MM.1S (cell line): ENCODE results near the gene CPAMD8.

Source experiments
- DNase-seq: peaks from one replicate; pipeline ENCODE4 v3.0.0-alpha.2; 2015
- H2AFZ ChIP-seq: fragments of 300-600 bp; sonication (generic); 2 replicates; pipeline ENCODE4 v1.6.0; 2016; ENCODE audit warnings: antibody characterized with exemption, low read length
- H3F3A ChIP-seq: fragments of 300-600 bp; sonication (generic); 2 replicates; pipeline ENCODE4 v1.6.1; 2016; ENCODE audit warnings: mild to moderate bottlenecking, antibody characterized with exemption, low read length, moderate library complexity, mixed read lengths; ENCODE audit not compliant: insufficient read depth
- H3K27ac ChIP-seq: fragments of 300-600 bp; sonication (generic); 2 replicates; pipeline ENCODE4 v1.5.1; 2016; ENCODE audit warnings: mild to moderate bottlenecking, low read length
- H3K27me3 ChIP-seq: fragments of 300-600 bp; sonication (generic); replicated peaks from 2 replicates; pipeline ENCODE4 v1.6.0; 2016; ENCODE audit warnings: low read length; ENCODE audit not compliant: insufficient read depth
- H3K36me3 ChIP-seq: fragments of 300-600 bp; sonication (generic); replicated peaks from 2 replicates; pipeline ENCODE4 v1.6.1; 2016; ENCODE audit warnings: mild to moderate bottlenecking, low read length, mixed read lengths; ENCODE audit not compliant: insufficient read depth
- H3K4me1 ChIP-seq: fragments of 300-600 bp; sonication (generic); 2 replicates; pipeline ENCODE4 v1.6.1; 2016; ENCODE audit warnings: low read length, mixed read lengths
- H3K4me2 ChIP-seq: fragments of 300-600 bp; sonication (generic); 2 replicates; pipeline ENCODE4 v1.6.0; 2016; ENCODE audit warnings: low read depth, low read length
- H3K4me3 ChIP-seq: fragments of 300-600 bp; sonication (generic); 2 replicates; pipeline ENCODE4 v1.5.1; 2016; ENCODE audit warnings: low read length, mixed read lengths
- H3K79me2 ChIP-seq: fragments of 300-600 bp; sonication (generic); 2 replicates; pipeline ENCODE4 v1.6.1; 2016; ENCODE audit warnings: mixed run types, low read length, mixed read lengths
- H3K9ac ChIP-seq: fragments of 300-600 bp; sonication (generic); 2 replicates; pipeline ENCODE4 v1.6.1; 2016; ENCODE audit warnings: low read length, mixed read lengths
- H3K9me2 ChIP-seq: fragments of 300-600 bp; sonication (generic); replicated peaks from 2 replicates; pipeline ENCODE4 v1.6.1; 2016; ENCODE audit warnings: mild to moderate bottlenecking, low read length, mixed read lengths; ENCODE audit not compliant: insufficient read depth
- H3K9me3 ChIP-seq: fragments of 300-600 bp; sonication (generic); replicated peaks from 2 replicates; pipeline ENCODE4 v1.6.1; 2016; ENCODE audit warnings: mild to moderate bottlenecking, low read length, mixed read lengths; ENCODE audit not compliant: insufficient read depth
- H4K20me1 ChIP-seq: fragments of 300-600 bp; sonication (generic); 2 replicates; pipeline ENCODE4 v1.6.1; 2016; ENCODE audit warnings: mild to moderate bottlenecking, low read length, moderate library complexity, mixed read lengths; ENCODE audit not compliant: insufficient read depth
- EZH2 ChIP-seq: fragments of 300-600 bp; sonication (generic); optimal IDR thresholded peaks from 2 replicates; pipeline ENCODE3; 2017; ENCODE audit warnings: low read depth, mild to moderate bottlenecking, antibody characterized with exemption, low read length, mixed read lengths
- EZH2phosphoT487 ChIP-seq: fragments of 300-600 bp; sonication (generic); IDR thresholded peaks from 2 replicates; pipeline ENCODE4 v1.6.1; 2018; ENCODE audit warnings: antibody characterized with exemption, low read length
- TF ChIP-seq, protein P1 (sequence below): fragments of 300-600 bp; sonication (generic); IDR thresholded peaks from 2 replicates; pipeline ENCODE4 v1.5.1; 2016; ENCODE audit warnings: antibody characterized with exemption, low read length, mixed read lengths

The CPAMD8 gene

DNA sequence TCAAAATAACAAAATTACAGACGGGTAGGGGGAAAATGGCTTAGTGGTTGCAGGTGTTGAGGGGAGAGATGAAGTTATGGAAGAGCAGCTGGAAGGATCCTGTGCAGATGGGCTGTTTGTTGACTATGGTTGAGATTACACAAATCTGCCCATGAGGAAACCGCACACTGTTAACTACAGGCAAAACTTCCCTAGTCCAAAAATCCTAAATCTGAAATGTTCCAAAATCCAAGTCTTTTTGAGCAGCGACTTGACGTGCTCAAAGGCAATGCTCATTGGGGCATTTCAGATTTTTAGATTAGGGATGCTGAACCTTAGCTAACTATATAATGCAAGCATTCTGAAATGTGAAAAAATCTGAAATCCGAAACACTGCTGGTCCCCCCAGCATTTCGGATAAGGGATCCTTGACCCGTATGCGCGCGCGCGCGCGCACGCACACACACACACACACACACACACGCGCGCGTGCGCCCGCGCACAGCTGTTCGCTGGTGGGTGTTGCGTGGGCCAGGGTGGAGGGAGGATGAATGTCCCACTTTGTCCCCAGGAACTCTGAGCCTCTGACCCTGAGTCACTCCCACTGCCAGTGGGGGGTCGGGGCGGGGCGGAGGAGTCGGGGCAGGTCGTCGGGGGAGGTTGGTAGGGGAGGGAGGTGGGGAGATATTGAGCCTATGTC lies 131.0 kb downstream of the CPAMD8 start:
- no peak for DNase-seq
- no peak overlapping the region for H3K4me3 ChIP-seq

DNA sequence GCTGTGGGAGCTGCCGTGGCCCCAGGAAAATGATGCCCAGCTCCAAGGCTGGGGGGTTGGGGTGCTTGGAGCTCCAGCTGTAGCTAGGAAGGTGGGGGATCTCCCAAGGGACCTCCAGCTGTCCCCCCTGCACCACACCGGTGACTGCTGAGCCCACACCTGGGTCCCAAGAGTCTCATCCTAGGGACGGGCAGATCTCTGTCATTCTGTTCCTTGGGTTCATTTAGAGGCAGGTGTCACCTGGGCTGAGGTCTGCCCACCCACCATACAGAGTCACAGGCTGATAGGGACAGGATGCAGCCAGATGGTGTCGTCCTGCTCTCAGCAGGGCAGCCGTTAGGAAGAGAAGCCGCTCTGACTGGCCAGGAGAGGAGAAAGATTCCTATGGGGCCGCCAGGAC lies 132.5 kb downstream of the CPAMD8 start:
- Histone ChIP-seq H3K4me2 (no peak overlapping the region), H4K20me1 (no peaks in the 10 kb centered on the region), H2AFZ (no peak overlapping the region), H3K4me1 (peaks cover 14% of the 10 kb centered on the region), H3K9ac (no peak overlapping the region), H3K9me2 (no peaks in the 10 kb centered on the region), H3K27me3 (peaks cover 7% of the 10 kb centered on the region), H3F3A (no peaks in the 10 kb centered on the region), H3K4me3 (no peak overlapping the region), H3K79me2 (no peaks in the 10 kb centered on the region), H3K9me3 (no peaks in the 10 kb centered on the region), H3K27ac (no peak overlapping the region), H3K36me3 (no peaks in the 10 kb centered on the region)
- TF ChIP-seq, protein P1, sequence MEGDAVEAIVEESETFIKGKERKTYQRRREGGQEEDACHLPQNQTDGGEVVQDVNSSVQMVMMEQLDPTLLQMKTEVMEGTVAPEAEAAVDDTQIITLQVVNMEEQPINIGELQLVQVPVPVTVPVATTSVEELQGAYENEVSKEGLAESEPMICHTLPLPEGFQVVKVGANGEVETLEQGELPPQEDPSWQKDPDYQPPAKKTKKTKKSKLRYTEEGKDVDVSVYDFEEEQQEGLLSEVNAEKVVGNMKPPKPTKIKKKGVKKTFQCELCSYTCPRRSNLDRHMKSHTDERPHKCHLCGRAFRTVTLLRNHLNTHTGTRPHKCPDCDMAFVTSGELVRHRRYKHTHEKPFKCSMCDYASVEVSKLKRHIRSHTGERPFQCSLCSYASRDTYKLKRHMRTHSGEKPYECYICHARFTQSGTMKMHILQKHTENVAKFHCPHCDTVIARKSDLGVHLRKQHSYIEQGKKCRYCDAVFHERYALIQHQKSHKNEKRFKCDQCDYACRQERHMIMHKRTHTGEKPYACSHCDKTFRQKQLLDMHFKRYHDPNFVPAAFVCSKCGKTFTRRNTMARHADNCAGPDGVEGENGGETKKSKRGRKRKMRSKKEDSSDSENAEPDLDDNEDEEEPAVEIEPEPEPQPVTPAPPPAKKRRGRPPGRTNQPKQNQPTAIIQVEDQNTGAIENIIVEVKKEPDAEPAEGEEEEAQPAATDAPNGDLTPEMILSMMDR, result no peak
- TF ChIP-seq EZH2, result no peak
- TF ChIP-seq EZH2phosphoT487, result no peak
- DNase-seq, result no peak

More for the DNA sequence above, 131.0 kb downstream of the CPAMD8 start:
- Histone ChIP-seq H3F3A (no peaks in the 10 kb centered on the region), H3K4me2 (no peak overlapping the region), H3K27me3 (peaks cover 7% of the 10 kb centered on the region), H3K36me3 (no peaks in the 10 kb centered on the region), H3K4me1 (peaks cover 7% of the 10 kb centered on the region; the same call in 1 of the 2 replicates), H2AFZ (no peak overlapping the region), H3K79me2 (no peaks in the 10 kb centered on the region), H3K27ac (no peak overlapping the region), H3K9me2 (no peaks in the 10 kb centered on the region), H3K9ac (no peak overlapping the region), H3K9me3 (no peaks in the 10 kb centered on the region), H4K20me1 (no peaks in the 10 kb centered on the region)
- TF ChIP-seq EZH2phosphoT487 (no peak), EZH2 (no peak)
- TF ChIP-seq, protein P1, result no peak

DNA sequence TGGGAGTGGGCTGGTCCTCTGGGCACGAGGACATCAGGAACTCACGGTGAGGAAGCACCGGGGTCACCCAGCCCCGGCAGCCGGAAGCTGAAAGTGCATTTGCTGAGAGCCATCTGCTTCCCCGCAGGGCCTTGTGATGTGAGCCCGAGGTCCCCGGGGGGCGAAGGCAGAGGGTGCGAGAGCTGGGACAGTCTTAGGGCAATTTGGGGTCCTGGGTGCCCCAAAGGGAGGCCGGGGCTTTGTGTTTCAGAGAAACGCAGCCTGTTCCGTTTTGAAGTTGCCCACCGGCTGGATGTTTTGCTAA lies 133.0 kb downstream of the CPAMD8 start:
- no peaks in the 10 kb centered on the region for H3K79me2 ChIP-seq
- no peaks in the 10 kb centered on the region for H3K9me3 ChIP-seq
- H4K20me1 ChIP-seq, result no peaks in the 10 kb centered on the region
- H2AFZ ChIP-seq, result no peak overlapping the region
- H3K4me3 ChIP-seq, result no peak overlapping the region
- no peak for DNase-seq
- H3F3A ChIP-seq, result no peaks in the 10 kb centered on the region
- no peak overlapping the region for H3K27ac ChIP-seq
- H3K36me3 ChIP-seq, result no peaks in the 10 kb centered on the region
- H3K9me2 ChIP-seq, result no peaks in the 10 kb centered on the region
- TF ChIP-seq, protein P1, result no peak
- TF ChIP-seq EZH2phosphoT487, result no peak
- TF ChIP-seq EZH2, result no peak
- H3K9ac ChIP-seq, result no peak overlapping the region
- H3K27me3 ChIP-seq, result peaks cover 6% of the 10 kb centered on the region
- H3K4me2 ChIP-seq, result no peak overlapping the region
- H3K4me1 ChIP-seq, result peaks cover 18% of the 10 kb centered on the region
